HEK293 (cell line): ENCODE data around the gene TLE2.

ENCODE experiments used
- BCL11A ChIP-seq: fragments of 450-650 bp; formaldehyde crosslinking; IDR thresholded peaks from 2 replicates; pipeline ENCODE4 v1.5.1; 2016; ENCODE audit warnings: low read depth, missing biosample characterization, missing genetic modification characterization
- FEZF1 ChIP-seq: fragments of 450-650 bp; formaldehyde crosslinking; IDR thresholded peaks from 2 replicates; pipeline ENCODE4 v1.5.1; 2016; ENCODE audit warnings: missing biosample characterization, missing genetic modification characterization
- GLI2 ChIP-seq: fragments of 450-650 bp; formaldehyde crosslinking; IDR thresholded peaks from 2 replicates; pipeline ENCODE4; 2017; ENCODE audit warnings: missing biosample characterization, missing genetic modification characterization, low read depth, borderline replicate concordance
- KLF17 ChIP-seq: fragments of 450-650 bp; formaldehyde crosslinking; IDR thresholded peaks from 2 replicates; pipeline ENCODE4 v1.5.1; 2016; ENCODE audit warnings: missing biosample characterization, missing genetic modification characterization
- MEIS1 ChIP-seq: sonication (generic); formaldehyde crosslinking; IDR thresholded peaks from 2 replicates; pipeline ENCODE4 v1.8.1; 2022; ENCODE audit warnings: missing genetic modification reagents, mild to moderate bottlenecking, borderline replicate concordance
- OVOL3 ChIP-seq: fragments of 450-650 bp; formaldehyde crosslinking; IDR thresholded peaks from 2 replicates; pipeline ENCODE4 v1.5.1; 2016; ENCODE audit warnings: missing biosample characterization, missing genetic modification characterization
- PRDM1 ChIP-seq: fragments of 450-650 bp; formaldehyde crosslinking; IDR thresholded peaks from 2 replicates; pipeline ENCODE4; 2016; ENCODE audit warnings: missing biosample characterization, missing genetic modification characterization
- ZBTB49 ChIP-seq: fragments of 450-650 bp; formaldehyde crosslinking; IDR thresholded peaks from 2 replicates; pipeline ENCODE4 v1.5.1; 2016; ENCODE audit warnings: missing biosample characterization, missing genetic modification characterization, low read depth
- ZFP3 ChIP-seq: fragments of 450-650 bp; formaldehyde crosslinking; IDR thresholded peaks from 2 replicates; pipeline ENCODE4 v1.5.1; 2016; ENCODE audit warnings: low read depth, missing biosample characterization, missing genetic modification characterization
- ZFP69B ChIP-seq: fragments of 450-650 bp; formaldehyde crosslinking; IDR thresholded peaks from 2 replicates; pipeline ENCODE4 v1.5.1; 2016; ENCODE audit warnings: missing biosample characterization, missing genetic modification characterization
- ZNF148 ChIP-seq: fragments of 450-650 bp; formaldehyde crosslinking; IDR thresholded peaks from 2 replicates; pipeline ENCODE4 v1.5.0; 2017; ENCODE audit warnings: missing biosample characterization, missing genetic modification characterization, borderline replicate concordance
- ZNF169 ChIP-seq: fragments of 450-650 bp; formaldehyde crosslinking; IDR thresholded peaks from 2 replicates; pipeline ENCODE4 v1.5.1; 2016; ENCODE audit warnings: missing biosample characterization, missing genetic modification characterization
- ZNF174 ChIP-seq: fragments of 450-650 bp; formaldehyde crosslinking; IDR thresholded peaks from 2 replicates; pipeline ENCODE4 v1.5.0; 2017; ENCODE audit warnings: missing biosample characterization, mild to moderate bottlenecking, missing genetic modification characterization
- ZNF18 ChIP-seq: fragments of 450-650 bp; formaldehyde crosslinking; IDR thresholded peaks from 2 replicates; pipeline ENCODE4 v1.5.1; 2016; ENCODE audit warnings: missing biosample characterization, missing genetic modification characterization
- ZNF274 ChIP-seq, 2 experiments: fragments of 200-500 bp in 1 of 2; fragments of 450-650 bp in 1 of 2; sonication (Bioruptor generic) in 1 of 2; formaldehyde crosslinking in 1 of 2; IDR thresholded peaks; 2 replicates each; pipeline versions ENCODE4 v1.5.1 to v1.6.1; 2014 to 2016; ENCODE audit warnings: borderline replicate concordance in 1 of 2, inconsistent platforms in 1 of 2, low read length in 1 of 2, missing biosample characterization in 1 of 2, missing genetic modification characterization in 1 of 2
- ZNF341 ChIP-seq: fragments of 450-650 bp; formaldehyde crosslinking; IDR thresholded peaks from 2 replicates; pipeline ENCODE4; 2016; ENCODE audit warnings: low read depth, missing biosample characterization, missing genetic modification characterization
- ZNF391 ChIP-seq: fragments of 450-650 bp; formaldehyde crosslinking; IDR thresholded peaks from 2 replicates; pipeline ENCODE4 v1.5.1; 2016; ENCODE audit warnings: low read depth, missing biosample characterization, missing genetic modification characterization, borderline replicate concordance
- ZNF398 ChIP-seq: fragments of 450-650 bp; formaldehyde crosslinking; IDR thresholded peaks from 2 replicates; pipeline ENCODE4 v1.5.1; 2017; ENCODE audit warnings: missing biosample characterization, missing genetic modification characterization
- ZNF544 ChIP-seq: fragments of 450-650 bp; formaldehyde crosslinking; IDR thresholded peaks from 2 replicates; pipeline ENCODE4 v1.5.0; 2017; ENCODE audit warnings: missing biosample characterization, missing genetic modification characterization
- ZNF548 ChIP-seq: fragments of 450-650 bp; formaldehyde crosslinking; IDR thresholded peaks from 2 replicates; pipeline ENCODE4 v1.5.1; 2016; ENCODE audit warnings: missing biosample characterization, missing genetic modification characterization
- ZNF561 ChIP-seq: fragments of 450-650 bp; IDR thresholded peaks from 2 replicates; pipeline ENCODE4 v1.5.1; 2018; ENCODE audit warnings: missing biosample characterization, missing genetic modification characterization, borderline replicate concordance
- ZNF629 ChIP-seq: fragments of 450-650 bp; formaldehyde crosslinking; IDR thresholded peaks from 2 replicates; pipeline ENCODE4 v1.5.1; 2017; ENCODE audit warnings: missing biosample characterization, missing genetic modification characterization
- ZNF660 ChIP-seq: fragments of 450-650 bp; IDR thresholded peaks from 2 replicates; pipeline ENCODE4 v1.5.1; 2018; ENCODE audit warnings: missing biosample characterization, mild to moderate bottlenecking, missing genetic modification characterization
- ZNF692 ChIP-seq: fragments of 450-650 bp; formaldehyde crosslinking; IDR thresholded peaks from 2 replicates; pipeline ENCODE4 v1.5.1; 2016; ENCODE audit warnings: missing biosample characterization, missing genetic modification characterization
- ZNF704 ChIP-seq: fragments of 450-650 bp; formaldehyde crosslinking; IDR thresholded peaks from 2 replicates; pipeline ENCODE4 v1.5.1; 2016; ENCODE audit warnings: missing biosample characterization, missing genetic modification characterization
- ZNF785 ChIP-seq: fragments of 450-650 bp; formaldehyde crosslinking; IDR thresholded peaks from 2 replicates; pipeline ENCODE4 v1.5.1; 2016; ENCODE audit warnings: missing biosample characterization, missing genetic modification characterization
- ZXDB ChIP-seq: fragments of 450-650 bp; formaldehyde crosslinking; IDR thresholded peaks from 2 replicates; pipeline ENCODE4 v1.5.1; 2016; ENCODE audit warnings: missing biosample characterization, missing genetic modification characterization

Gene TLE2

GRCh38 chr19:2962018-2962670, 66.9 kb downstream of the TLE2 start (continued):
- no peak for TF ChIP-seq ZNF548 (tag by site-specific recombination)
- no peak for TF ChIP-seq PRDM1 (tag by site-specific recombination)
- peak; percentile 65 for TF ChIP-seq ZNF692 (tag by site-specific recombination)
- TF ChIP-seq ZNF544 (tag by site-specific recombination) = no peak
- no peak for TF ChIP-seq ZNF391
- TF ChIP-seq ZNF561 (tag by site-specific recombination) = peak; percentile 58; the same call in 1 of the 2 replicates
- no peak for TF ChIP-seq ZFP3
- no peak for TF ChIP-seq ZBTB49 (tag by site-specific recombination)
- no peak for TF ChIP-seq MEIS1 (CRISPR knock-in tag)
- no peak for TF ChIP-seq ZNF169
- no peak for TF ChIP-seq ZNF704
- no peak for TF ChIP-seq ZNF785 (tag by site-specific recombination)
- no peak for TF ChIP-seq OVOL3
- no peak for TF ChIP-seq GLI2 (tag by site-specific recombination)
- TF ChIP-seq ZNF148 (tag by site-specific recombination) = 0 out of 2 replicates have a peak, but pooled peaks have one; percentile 64
- TF ChIP-seq ZNF398 (tag by site-specific recombination) = no peak
- no peak for TF ChIP-seq ZNF18
- TF ChIP-seq ZNF660 (tag by site-specific recombination) = peak; percentile 92
- peak; percentile 100 for TF ChIP-seq ZNF629
- peak; percentile 58 for TF ChIP-seq ZXDB
- no peak for TF ChIP-seq ZNF274 (IDR thresholded peaks at IDR 0.05; ENCODE audit: low read length)
- TF ChIP-seq ZNF274 (tag by site-specific recombination; IDR thresholded peaks at IDR 0.05; ENCODE audit: borderline replicate concordance) = no peak
- no peak for TF ChIP-seq ZNF341 (tag by site-specific recombination)
- TF ChIP-seq ZFP69B = peak; percentile 49; the same call in 1 of the 2 replicates
- peak; percentile 93 for TF ChIP-seq KLF17
- no peak for TF ChIP-seq FEZF1
- TF ChIP-seq BCL11A (tag by site-specific recombination) = no peak
- TF ChIP-seq ZNF174 (tag by site-specific recombination) = no peak
